OCI-LY3 (cell line): ENCODE measurements around the gene RPH3AL.

Experiments
- CTCF ChIP-seq: fragments of 200-600, 300-600 bp; sonication (generic); IDR thresholded peaks from 2 replicates; pipeline ENCODE4 v1.5.1; 2014; ENCODE audit warnings: antibody characterized with exemption, low read length, low read depth
- EZH2phosphoT487 ChIP-seq: fragments of 200-600 bp; shearing (Covaris generic); IDR thresholded peaks from 2 replicates; pipeline ENCODE4 v1.6.1; 2018; ENCODE audit warnings: antibody characterized with exemption, mixed run types, low read depth

- no peak for TF ChIP-seq EZH2phosphoT487
- TF ChIP-seq CTCF, result no peak
Observed at GRCh38 chr17:329784-330420, 22.7 kb downstream of the RPH3AL start.
